Ascending aorta (tissue), 2 donors: ENCODE measurements around the gene HSPG2. TPM values are rescaled to one million over a fixed set of nuclear protein-coding genes. Genes with fewer than 3 reads are reported as not detected.

Experiments
- DNase-seq, 2 donors: peaks; one replicate each; pipeline ENCODE4 v3.0.0-alpha.2; 2019; ENCODE audit warnings: low spot score in 2 of 2
- H3K27ac ChIP-seq, 2 donors: fragments of 200-600 bp; sonication (generic); one replicate each; pipeline ENCODE4 v1.5.1; 2016 to 2017; ENCODE audit warnings: mild to moderate bottlenecking in 1 of 2
- H3K27me3 ChIP-seq: fragments of 200-600 bp; sonication (generic); one replicate; pipeline ENCODE4 v1.5.1; 2017
- H3K36me3 ChIP-seq, 2 donors: fragments of 200-600 bp; sonication (generic); one replicate each; pipeline ENCODE4 v1.5.1; 2016
- H3K4me1 ChIP-seq, 2 donors: fragments of 200-600 bp; sonication (generic); one replicate each; pipeline ENCODE4 v1.5.1; 2016 to 2017; ENCODE audit warnings: mild to moderate bottlenecking in 1 of 2
- H3K4me3 ChIP-seq, 2 donors: fragments of 200-600 bp; sonication (generic); one replicate each; pipeline ENCODE4 v1.5.1; 2016 to 2017; ENCODE audit warnings: mild to moderate bottlenecking in 1 of 2
- H3K9me3 ChIP-seq, 2 donors: fragments of 200-600 bp; sonication (generic); one replicate each; pipeline ENCODE4 v1.5.1; 2016
- intact Hi-C: fragments of 100-400 bp; cut with DNase I; formaldehyde crosslinking; loops from one replicate; pipeline ENCODE4 v1.15.1; 2023
- total RNA-seq: library from RNA; depleted of rRNA; stranded (reverse); fragments of >200 nt; gene quantifications from one replicate; pipeline ENCODE4 v1.1.0, GENCODE V29; 2016
- TF ChIP-seq, protein P1 (sequence below), 3 experiments: fragments of 200-600 bp in 2 of 3; fragments of 450-650 bp in 1 of 3; sonication (generic) in 2 of 3; IDR thresholded peaks; one replicate each; pipeline ENCODE4 v1.5.1; 2016 to 2019; ENCODE audit warnings: antibody characterized with exemption in 3 of 3, mild to moderate bottlenecking in 1 of 3, moderate library complexity in 1 of 3

Gene HSPG2
- total RNA-seq, 1 donor from 2014 or later = 1,294 TPM

DNA sequence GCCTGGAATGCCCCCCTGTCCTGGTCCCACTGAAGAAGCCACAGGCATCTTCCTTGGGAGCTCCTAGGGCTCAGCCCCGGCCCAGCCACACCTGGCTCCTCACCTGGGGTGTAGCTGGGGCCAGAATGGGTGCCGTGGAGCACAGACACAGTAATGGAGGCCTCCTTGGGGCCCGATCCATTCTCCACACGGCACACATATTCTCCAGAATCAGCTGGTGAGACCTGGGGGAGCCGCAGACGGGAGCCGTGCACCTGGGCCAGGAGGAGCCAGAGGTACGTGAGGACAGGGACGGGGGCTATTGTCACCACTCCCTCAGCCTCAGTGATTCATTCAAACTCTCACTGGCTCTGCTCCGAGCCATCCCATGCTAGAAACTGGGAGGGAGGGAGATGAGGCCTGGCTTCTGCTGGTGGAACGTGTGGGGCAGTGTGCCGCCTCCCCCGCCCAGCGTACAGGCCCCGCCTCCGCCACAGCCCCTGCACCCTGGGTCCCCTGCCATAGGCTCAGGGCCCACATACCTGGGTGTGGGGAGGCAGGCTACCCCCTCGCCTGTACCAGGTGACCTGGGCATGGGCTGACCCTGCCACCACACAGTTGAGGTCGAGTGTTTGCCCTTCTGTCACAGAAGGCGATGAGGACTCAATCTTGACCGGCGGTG, 82.9 kb downstream of the HSPG2 start:
- intact Hi-C loops = no loop called here
- no peak for DNase-seq
- Histone ChIP-seq H3K4me3 (no peak overlapping the region), H3K27ac (no peak overlapping the region), H3K4me1 (no peaks in the 10 kb centered on the region), H3K36me3 (peaks cover 100% of the 10 kb centered on the region in 2 donors), H3K9me3 (no peaks in the 10 kb centered on the region), H3K27me3 (no peaks in the 10 kb centered on the region)
- TF ChIP-seq, protein P1, sequence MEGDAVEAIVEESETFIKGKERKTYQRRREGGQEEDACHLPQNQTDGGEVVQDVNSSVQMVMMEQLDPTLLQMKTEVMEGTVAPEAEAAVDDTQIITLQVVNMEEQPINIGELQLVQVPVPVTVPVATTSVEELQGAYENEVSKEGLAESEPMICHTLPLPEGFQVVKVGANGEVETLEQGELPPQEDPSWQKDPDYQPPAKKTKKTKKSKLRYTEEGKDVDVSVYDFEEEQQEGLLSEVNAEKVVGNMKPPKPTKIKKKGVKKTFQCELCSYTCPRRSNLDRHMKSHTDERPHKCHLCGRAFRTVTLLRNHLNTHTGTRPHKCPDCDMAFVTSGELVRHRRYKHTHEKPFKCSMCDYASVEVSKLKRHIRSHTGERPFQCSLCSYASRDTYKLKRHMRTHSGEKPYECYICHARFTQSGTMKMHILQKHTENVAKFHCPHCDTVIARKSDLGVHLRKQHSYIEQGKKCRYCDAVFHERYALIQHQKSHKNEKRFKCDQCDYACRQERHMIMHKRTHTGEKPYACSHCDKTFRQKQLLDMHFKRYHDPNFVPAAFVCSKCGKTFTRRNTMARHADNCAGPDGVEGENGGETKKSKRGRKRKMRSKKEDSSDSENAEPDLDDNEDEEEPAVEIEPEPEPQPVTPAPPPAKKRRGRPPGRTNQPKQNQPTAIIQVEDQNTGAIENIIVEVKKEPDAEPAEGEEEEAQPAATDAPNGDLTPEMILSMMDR (IDR thresholded peaks at IDR 0.05) = no peak

DNA sequence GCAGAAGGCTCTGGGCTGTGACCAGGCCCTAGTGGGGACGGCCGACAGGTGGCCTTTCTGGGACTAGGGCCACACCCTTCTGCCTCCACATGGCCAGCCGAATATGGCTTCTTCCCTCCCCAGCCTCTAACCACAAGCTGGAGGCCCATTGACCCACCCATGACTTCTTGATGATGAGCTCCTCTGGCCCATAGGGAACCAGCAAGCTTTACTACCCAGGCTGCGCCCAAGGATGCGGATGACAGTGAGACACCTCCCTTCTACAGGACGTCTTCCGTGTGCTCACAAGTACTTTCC, 84.0 kb downstream of the HSPG2 start:
- TF ChIP-seq, protein P1 (IDR thresholded peaks at IDR 0.05) = no peak
- peaks cover 100% of the 10 kb centered on the region in 2 donors for H3K36me3 ChIP-seq
- no peak overlapping the region for H3K4me3 ChIP-seq
- intact Hi-C loops = no loop called here
- no peaks in the 10 kb centered on the region for H3K27me3 ChIP-seq
- no peak for DNase-seq
- H3K9me3 ChIP-seq = no peaks in the 10 kb centered on the region
- H3K4me1 ChIP-seq = no peaks in the 10 kb centered on the region
- H3K27ac ChIP-seq = no peak overlapping the region

DNA sequence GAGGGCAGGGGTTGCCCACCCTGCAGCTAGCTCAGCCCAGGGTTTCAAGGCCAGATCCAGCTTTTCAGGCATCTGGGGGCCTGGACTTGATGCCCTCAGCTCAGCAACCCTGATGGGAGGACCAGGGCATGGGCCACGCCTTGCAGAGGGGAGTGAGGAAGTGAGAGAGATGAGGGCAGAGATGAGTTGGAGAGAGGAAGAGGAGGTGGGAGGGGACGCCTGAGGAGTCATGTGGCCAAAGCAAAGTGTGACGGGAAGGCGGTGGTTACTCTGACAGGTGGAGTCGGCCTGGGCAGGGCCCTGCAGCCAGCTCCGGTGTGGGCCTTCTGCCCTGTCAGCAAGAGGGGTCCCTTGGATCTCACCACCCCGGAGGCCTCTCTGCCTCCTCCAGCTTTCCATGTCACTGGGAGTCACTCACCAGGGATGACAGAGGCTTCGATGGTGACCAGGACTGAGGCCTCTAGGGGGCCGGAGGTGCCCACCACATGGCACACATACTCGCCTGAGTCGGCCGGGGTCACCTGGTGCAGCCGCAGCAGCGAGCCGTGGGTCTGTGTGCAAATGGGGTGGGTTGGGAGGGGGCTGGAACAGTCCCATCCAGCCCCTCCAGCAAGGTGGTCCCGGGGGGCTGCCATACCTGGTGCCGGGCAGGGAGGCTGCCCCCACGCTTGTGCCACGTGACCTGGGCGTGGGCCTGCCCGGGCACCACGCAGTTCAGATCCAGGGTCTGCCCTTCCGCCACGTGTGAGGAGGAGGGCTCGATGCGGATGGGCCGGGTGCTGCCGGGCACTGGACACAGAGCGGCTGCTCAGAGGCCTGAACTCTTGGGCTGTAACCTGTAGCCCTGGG, 84.6 kb downstream of the HSPG2 start:
- peaks cover 100% of the 10 kb centered on the region in 2 donors for H3K36me3 ChIP-seq
- TF ChIP-seq, protein P1 (IDR thresholded peaks at IDR 0.05) = no peak
- no peak for DNase-seq
- no peaks in the 10 kb centered on the region for H3K9me3 ChIP-seq
- H3K4me1 ChIP-seq = no peaks in the 10 kb centered on the region
- H3K27me3 ChIP-seq = no peaks in the 10 kb centered on the region
- no peak overlapping the region for H3K27ac ChIP-seq
- H3K4me3 ChIP-seq = no peak overlapping the region
- intact Hi-C loops = no loop called here

DNA sequence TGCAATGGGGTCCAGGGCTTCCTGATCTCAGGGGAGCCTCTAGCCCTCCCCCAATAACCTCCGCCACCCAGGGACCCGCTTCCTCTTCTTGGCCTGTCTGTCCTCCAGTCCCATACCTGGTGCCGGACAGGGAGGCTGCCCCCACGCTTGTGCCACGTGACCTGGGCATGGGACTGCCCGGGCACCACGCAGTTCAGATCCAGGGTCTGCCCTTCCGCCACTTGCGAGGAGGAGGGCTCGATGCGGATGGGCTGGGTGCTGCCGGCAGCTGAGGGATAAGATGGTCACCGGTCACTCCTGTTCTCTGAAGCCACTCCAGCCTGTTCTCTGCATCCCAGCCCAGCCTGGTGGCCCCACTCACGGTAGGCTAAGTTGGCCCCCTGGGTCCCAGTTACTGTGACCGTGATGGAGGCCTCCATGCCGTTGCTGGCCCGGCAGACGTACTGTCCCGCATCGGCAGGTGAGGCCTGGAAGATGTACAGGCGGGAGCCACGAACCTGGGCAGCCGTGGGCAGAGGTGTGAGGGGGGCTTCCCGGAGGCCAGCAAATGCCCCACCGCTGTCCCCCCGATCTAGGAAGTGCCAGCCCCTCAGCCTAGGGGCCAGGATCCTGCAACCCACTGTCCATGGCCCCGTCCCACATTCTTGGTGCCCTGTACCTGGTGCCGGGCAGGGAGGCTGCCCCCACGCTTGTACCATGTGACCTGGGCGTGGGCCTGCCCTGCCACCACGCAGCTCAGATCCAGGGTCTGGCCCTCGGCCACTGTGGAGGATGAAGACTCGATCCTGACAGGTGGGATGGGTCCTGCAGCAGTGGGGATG, 85.5 kb downstream of the HSPG2 start:
- intact Hi-C loops = no loop called here
- no peak for DNase-seq
- Histone ChIP-seq H3K27ac (no peak overlapping the region), H3K4me3 (no peak overlapping the region), H3K27me3 (no peaks in the 10 kb centered on the region), H3K9me3 (no peaks in the 10 kb centered on the region), H3K36me3 (peaks cover 100% of the 10 kb centered on the region in 2 donors), H3K4me1 (no peaks in the 10 kb centered on the region)
- TF ChIP-seq, protein P1 (IDR thresholded peaks at IDR 0.05) = no peak

DNA sequence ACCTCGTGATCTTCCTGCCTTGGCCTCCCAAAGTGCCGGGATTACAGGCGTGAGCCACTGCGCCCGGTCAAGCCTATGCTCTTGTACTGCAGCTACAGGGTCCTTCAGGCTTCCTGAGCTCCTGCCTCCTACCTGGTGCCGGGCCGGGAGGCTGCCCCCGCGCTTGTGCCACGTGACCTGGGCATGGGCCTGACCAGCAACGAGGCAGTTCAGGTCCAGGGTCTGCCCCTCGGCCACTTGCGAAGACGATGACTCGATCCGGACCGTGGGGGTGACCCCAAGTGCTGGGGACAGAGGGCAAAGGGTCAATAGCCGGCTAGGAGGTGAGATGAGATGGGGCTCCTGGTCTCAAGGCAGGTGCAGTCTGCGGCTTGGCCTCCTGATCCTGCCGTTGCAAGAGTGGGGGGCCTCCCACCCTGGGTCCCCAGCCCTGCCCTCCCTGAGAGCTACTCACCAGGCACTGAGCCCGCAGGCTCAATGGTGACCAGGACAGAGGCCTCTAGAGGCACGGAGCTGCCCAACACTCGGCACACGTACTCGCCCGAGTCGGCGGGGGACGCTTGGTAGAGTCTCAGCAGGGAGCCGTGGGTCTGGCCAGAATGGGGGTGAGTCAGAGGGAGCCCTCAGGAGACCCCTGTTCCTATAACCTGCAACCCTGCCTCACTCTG, 87.1 kb downstream of the HSPG2 start:
- intact Hi-C loops = no loop called here
- no peaks in the 10 kb centered on the region for H3K27me3 ChIP-seq
- H3K27ac ChIP-seq = no peak overlapping the region
- H3K4me3 ChIP-seq = no peak overlapping the region
- TF ChIP-seq, protein P1 (IDR thresholded peaks at IDR 0.05) = no peak
- no peak for DNase-seq
- H3K4me1 ChIP-seq = no peaks in the 10 kb centered on the region
- peaks cover 100% of the 10 kb centered on the region in 2 donors for H3K36me3 ChIP-seq
- no peaks in the 10 kb centered on the region for H3K9me3 ChIP-seq
